Nephron (organoid): Measurements from ENCODE around the gene MATN1.

Source experiments
- H3K27ac Mint-ChIP-seq, 3 experiments: 2 replicates each; pipeline ENCODE4 v1.8.0; 2020; ENCODE audit warnings: mixed read lengths in 3 of 3, mild to moderate bottlenecking in 2 of 3, moderate library complexity in 1 of 3
- H3K27me3 Mint-ChIP-seq: 2 replicates; pipeline ENCODE4 v1.8.0; 2021; ENCODE audit warnings: low read depth, mild to moderate bottlenecking, moderate library complexity, mixed read lengths
- H3K36me3 Mint-ChIP-seq: 2 replicates; pipeline ENCODE4 v1.8.0; 2020; ENCODE audit warnings: low read depth, mixed read lengths
- H3K4me1 Mint-ChIP-seq: 2 replicates; pipeline ENCODE4 v1.8.0; 2020; ENCODE audit warnings: mixed read lengths
- H3K4me3 Mint-ChIP-seq, 3 experiments: 2 replicates each; pipeline ENCODE4 v1.8.0; 2020; ENCODE audit warnings: mild to moderate bottlenecking in 3 of 3, mixed read lengths in 3 of 3, moderate library complexity in 2 of 3
- H3K9me3 Mint-ChIP-seq: 2 replicates; pipeline ENCODE4 v1.8.0; 2020; ENCODE audit warnings: mixed read lengths
- CTCF ChIP-seq, 3 experiments: fragments of 200-600 bp; sonication (generic); IDR thresholded peaks; one replicate each; pipeline ENCODE4 v1.5.0; 2021; ENCODE audit warnings: antibody characterized with exemption in 3 of 3; ENCODE audit not compliant: unreplicated experiment in 3 of 3

The MATN1 gene

GRCh38 chr1:30724175-30724574 is 790 bp upstream of the MATN1 start:
- H3K27me3 Mint-ChIP-seq: peaks cover 7% of the 10 kb centered on the region
- H3K4me3 Mint-ChIP-seq: no peak overlapping the region
- no peaks in the 10 kb centered on the region for H3K36me3 Mint-ChIP-seq
- no peak overlapping the region for H3K27ac Mint-ChIP-seq
- no peak for TF ChIP-seq CTCF (IDR thresholded peaks at IDR 0.05; ENCODE audit: unreplicated experiment in 3 of 3)
- H3K9me3 Mint-ChIP-seq: no peaks in the 10 kb centered on the region
- H3K4me1 Mint-ChIP-seq: peaks cover 16% of the 10 kb centered on the region

- peak in 2 of 3 experiments; percentile 19 to 21 for TF ChIP-seq CTCF (IDR thresholded peaks at IDR 0.05; ENCODE audit: unreplicated experiment in 3 of 3)
- H3K4me3 Mint-ChIP-seq: peak overlapping the region in 1 of 3 experiments; percentile 23
- peaks cover 11% of the 10 kb centered on the region for H3K4me1 Mint-ChIP-seq
These were observed 1.4 kb downstream of the MATN1 start for GRCh38 chr1:30721812-30722537.

GRCh38 chr1:30721341-30721793 is 2.0 kb downstream of the MATN1 start:
- Mint-ChIP-seq H3K9me3 (peaks cover 3% of the 10 kb centered on the region), H3K27me3 (peaks cover 7% of the 10 kb centered on the region), H3K27ac (no peak overlapping the region), H3K4me1 (peaks cover 7% of the 10 kb centered on the region), H3K4me3 (no peak overlapping the region), H3K36me3 (no peaks in the 10 kb centered on the region)
- TF ChIP-seq CTCF (IDR thresholded peaks at IDR 0.05; ENCODE audit: unreplicated experiment in 3 of 3): no peak

More at GRCh38 chr1:30721812-30722537, 1.4 kb downstream of the MATN1 start:
- Mint-ChIP-seq H3K9me3 (peaks cover 3% of the 10 kb centered on the region), H3K36me3 (no peaks in the 10 kb centered on the region), H3K27ac (peak overlapping the region in 2 of 3 experiments; percentile 17 to 49), H3K27me3 (peaks cover 7% of the 10 kb centered on the region)

- Mint-ChIP-seq H3K4me3 (peak overlapping the region in 2 of 3 experiments; percentile 34 to 47), H3K27ac (peak overlapping the region in 1 of 3 experiments; percentile 39), H3K9me3 (peaks cover 3% of the 10 kb centered on the region), H3K27me3 (peaks cover 7% of the 10 kb centered on the region), H3K36me3 (no peaks in the 10 kb centered on the region), H3K4me1 (no peaks in the 10 kb centered on the region)
- no peak for TF ChIP-seq CTCF (IDR thresholded peaks at IDR 0.05; ENCODE audit: unreplicated experiment in 3 of 3)
These were observed 2.8 kb downstream of the MATN1 start for GRCh38 chr1:30720271-30721223.

- H3K9me3 Mint-ChIP-seq: peaks cover 3% of the 10 kb centered on the region
- TF ChIP-seq CTCF (IDR thresholded peaks at IDR 0.05; ENCODE audit: unreplicated experiment in 3 of 3): no peak
- H3K27me3 Mint-ChIP-seq: peaks cover 3% of the 10 kb centered on the region
- no peaks in the 10 kb centered on the region for H3K4me1 Mint-ChIP-seq
- no peaks in the 10 kb centered on the region for H3K36me3 Mint-ChIP-seq
- peak overlapping the region; percentile 41 to 84 (median 42) for H3K27ac Mint-ChIP-seq
- H3K4me3 Mint-ChIP-seq: peak overlapping the region; percentile 83 to 86 (median 85)
These were observed 3.7 kb downstream of the MATN1 start for GRCh38 chr1:30719406-30720270.
